ENCODE results near the gene AKR1A1.
"Not testable (repeated sequence)": the region's sequence is repeated elsewhere in the genome, so short reads cannot be mapped to it uniquely, and the experiment has no call there.

AKR1A1 gene

DNA sequence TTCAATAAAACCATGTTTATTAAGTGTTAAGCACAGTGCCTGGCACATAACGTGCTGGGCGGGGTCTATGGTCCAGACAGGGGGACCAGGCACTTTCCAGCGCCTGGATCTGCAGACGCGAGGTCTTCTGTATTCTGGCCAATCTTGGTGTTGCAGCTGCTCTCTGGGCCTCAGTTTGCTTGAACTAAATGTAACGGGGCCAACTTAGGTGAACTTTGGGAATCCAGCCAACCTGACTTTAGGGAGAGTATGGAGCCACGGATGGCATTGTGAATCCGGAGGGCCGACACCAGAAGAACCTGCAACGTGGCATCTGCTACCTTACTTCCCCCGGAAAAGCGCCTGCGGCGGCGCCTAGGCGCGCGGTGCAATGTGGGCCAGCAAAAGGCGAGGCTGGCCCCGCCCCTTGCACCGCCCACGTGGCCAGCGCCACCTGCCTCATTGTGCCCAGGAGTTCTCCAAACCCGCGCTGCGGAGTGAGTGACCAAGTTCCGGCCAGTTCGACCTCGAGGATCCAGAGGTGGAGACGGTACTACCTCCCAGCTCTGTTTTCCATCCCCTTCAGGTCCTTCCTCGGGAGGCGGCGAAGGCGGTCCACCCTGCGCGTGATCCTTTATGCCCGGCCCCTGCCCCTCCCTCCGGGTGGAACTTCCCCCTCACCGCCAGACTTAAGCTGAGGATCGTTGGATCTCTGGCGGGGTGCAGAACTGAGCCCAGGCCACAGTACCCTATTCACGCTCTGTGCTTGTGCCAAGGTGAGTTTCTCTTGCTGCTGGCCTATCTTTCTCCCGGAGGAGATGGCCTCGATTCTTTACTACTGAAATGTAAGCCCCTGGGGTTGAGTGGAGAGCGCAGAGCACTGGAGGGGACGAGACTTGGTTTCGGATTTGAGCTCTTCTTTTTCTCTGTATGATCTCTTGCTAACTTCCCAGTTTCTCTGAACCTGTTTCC lies at the start of gene AKR1A1:
TSS of gene AKR1A1 (plus strand) at position 426 of the 951 bp plus-strand sequence. CDS start 10,969 bp downstream, outside the sequence.
- peak; percentile 84 for DNase-seq

DNA sequence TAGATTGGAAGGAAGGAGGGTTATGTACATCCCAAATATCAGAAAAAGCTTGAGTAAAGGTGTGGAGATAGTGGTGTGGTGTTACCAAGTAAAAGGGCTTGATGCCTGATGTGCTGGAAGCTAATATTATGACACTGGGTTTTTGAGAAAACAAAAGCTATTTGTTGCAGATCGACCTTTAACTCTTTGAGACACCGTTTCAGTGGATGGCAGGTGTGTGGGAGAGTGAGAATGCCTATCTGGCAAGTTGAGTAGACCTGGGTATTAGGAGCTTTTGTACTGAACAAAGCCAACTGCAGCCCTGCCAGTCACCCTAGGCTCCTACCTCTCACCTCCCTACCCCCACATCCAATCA lies 49.1 kb upstream of the AKR1A1 start:
- DNase-seq: no peak

DNA sequence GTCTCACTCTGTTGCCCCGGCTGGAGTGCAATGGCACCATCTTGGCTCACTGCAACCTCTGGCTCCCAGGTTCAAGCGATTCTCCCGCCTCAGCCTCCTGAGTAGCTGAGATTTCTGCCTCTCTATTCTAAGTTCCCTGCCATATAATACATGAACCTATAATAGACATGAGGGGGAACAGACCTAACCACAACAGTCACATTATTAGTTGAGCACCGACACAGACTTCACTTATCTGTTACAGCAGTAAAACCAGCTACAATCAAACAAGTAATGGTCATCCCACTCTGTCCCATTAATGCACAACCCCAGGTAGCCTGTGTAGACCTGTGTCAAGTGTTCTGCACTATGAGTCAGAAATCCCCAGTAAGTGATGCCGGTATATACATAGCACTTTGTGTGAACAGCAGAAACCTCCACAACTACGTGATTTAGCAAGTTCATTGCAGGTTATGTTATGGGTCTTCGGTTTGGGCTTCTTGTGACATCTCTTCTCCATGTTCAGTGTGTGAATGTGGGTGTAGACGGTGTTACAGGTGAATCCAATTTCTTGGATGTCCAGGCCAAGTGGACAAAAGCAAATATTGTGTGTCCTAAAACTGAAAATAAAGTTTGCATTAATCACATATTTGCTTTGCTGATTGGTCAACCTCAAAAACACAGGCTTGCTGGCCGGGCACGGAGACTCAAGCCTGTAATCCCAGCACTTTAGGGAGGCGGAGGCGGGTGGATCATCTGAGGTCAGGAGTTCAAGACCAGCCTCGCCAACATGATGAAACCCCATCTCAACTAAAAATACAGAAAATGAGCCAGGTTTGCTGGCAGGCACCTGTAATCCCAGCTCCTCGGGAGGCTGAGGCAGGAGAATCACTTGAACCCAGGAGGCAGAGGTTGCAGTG lies 46.9 kb upstream of the AKR1A1 start:
- no peak for DNase-seq

DNA sequence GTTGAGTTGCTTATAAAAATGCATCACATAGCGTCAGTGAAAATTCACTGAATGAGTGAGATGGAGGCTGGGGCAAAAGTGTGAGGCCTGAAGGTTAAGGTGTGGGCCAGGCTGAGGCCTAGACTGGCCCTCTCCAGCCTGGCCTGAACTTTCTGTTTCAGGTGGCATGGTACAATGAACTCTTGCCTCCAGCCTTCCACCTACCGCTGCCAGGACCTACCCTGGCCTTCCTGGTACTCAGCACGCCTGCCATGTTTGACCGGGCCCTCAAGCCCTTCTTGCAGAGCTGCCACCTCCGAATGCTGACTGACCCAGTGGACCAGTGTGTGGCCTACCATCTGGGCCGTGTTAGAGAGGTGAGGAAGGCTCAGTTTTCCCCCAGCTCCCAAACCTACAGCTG lies 43.4 kb upstream of the AKR1A1 start:
- no peak for DNase-seq

DNA sequence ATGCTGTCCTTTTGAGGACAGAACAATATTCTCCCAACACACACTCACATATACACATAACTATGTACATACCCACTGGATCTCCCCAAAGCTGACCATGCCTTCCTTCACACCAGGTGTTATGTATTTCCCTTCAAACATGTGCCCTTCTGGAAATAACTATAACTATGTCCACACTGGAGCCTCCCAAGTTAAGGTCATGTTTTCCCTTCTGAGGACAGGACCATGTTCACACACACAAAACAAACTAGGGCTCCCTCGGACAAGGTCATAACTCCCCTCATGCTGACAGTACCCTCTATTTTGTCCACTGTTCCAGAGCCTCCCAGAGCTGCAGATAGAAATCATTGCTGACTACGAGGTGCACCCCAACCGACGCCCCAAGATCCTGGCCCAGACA lies 42.7 kb upstream of the AKR1A1 start:
- DNase-seq: no peak

DNA sequence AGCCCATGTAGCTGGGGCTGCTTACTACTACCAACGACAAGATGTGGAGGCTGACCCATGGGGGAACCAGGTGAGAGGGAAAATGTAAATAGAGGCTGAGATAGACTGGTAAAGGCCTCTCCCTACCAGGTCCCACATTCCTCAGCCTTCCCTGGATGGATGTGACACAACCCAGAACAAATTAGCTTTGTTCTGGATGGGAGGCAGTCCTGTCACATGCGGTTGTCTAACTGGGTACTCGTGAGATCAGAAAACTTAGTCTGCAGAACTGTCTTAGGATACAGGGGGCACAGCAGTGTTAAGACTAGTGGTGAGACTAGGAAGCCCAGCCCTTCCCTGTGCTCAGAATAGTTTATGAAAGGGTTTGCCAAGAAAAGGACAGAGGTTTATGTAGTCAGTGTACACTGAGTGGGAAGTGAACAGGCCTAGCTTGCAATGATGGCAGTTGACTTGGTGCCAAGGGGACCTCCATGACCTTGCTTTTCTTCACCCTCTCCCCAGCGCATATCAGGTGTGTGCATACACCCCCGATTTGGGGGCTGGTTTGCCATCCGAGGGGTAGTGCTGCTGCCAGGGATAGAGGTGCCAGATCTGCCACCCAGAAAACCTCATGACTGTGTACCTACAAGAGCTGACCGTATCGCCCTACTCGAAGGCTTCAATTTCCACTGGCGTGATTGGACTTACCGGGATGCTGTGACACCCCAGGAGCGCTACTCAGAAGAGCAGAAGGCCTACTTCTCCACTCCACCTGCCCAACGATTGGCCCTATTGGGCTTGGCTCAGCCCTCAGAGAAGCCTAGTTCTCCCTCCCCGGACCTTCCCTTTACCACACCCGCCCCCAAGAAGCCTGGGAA lies 42.1 kb upstream of the AKR1A1 start:
- no peak for DNase-seq

DNA sequence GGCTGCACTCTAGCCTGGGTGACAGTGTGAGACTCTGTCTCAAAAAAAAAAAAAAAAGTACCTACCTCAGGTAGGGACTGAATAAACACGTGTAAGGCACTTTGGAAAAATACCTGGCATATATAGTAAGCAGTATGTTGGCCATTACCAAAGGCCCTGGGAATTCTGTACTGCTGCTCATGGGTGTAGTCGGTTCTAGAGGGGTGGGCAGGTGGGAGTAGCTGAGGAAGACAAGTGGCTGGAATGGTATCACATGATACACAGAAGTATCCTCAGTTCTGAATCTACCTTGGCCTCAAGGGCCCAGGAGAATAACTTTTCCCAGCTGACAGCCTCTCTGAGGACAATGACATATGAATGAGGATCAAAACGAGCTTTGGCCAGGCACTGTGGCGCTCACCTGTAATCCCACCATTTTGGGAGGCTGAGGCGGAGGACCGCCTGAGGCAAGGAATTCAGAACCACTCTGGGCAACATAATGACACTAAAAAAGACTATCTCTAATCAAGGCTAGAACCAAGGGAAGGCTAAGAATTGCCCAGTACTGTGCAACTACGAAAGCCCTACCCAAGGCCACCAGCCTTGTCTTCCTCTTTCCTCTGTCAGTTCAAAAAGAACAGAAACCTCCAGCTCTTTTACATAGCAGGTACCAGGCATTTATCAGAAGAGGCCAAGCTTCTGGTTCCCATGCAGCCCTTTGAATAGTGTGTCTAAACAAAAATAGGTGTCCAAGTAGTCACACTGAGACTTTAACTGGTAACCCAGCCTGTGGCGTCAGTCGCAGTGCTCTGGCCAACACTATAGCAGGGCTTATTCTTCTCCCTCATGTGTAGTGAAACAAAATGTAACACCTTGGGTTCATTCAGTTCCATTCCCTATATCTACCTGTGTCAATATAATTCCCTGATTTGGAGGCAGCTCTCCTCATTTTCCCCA lies 40.3 kb upstream of the AKR1A1 start:
- no peak for DNase-seq

DNA sequence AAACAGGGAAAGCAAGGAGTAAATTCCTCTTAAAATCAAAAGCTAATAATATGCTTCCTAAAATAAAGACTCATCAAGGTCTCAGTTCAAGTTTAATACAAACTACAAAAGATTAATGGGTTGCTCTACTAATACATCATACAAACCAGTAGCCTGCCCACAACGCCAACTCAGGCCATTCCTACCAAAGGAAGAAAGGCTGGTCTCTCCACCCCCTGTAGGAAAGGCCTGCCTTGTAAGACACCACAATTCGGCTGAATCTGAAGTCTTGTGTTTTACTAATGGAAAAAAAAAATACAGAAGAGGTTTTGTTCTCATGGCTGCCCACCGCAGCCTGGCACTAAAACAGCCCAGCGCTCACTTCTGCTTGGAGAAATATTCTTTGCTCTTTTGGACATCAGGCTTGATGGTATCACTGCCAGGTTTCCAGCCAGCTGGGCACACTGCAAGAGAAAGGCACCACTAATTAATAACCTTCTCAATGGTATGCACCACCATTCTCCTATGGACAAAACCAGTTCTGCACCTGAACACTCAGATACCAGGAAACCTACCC lies 39.6 kb upstream of the AKR1A1 start:
- DNase-seq: no peak

DNA sequence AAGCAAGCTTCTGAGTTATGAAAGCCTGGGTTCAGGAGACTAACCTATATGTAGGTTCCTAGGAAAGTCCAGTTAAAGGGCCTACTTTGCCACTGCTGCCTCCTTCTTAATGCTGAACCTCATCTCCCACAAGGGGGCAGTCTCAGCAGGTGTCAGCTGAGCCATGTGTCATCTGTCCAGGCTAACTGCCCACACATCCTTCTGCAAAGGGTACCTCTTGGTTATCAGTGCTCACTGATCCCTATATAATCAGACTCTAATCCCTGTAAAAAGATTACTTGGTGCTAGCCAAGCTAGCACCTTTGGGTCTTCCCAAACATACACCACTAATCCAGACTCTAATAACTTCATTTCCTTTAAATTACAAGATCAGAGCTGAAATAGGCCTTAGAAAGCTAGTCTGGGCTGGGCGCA lies 38.0 kb upstream of the AKR1A1 start:
- DNase-seq: peak; percentile 18

DNA sequence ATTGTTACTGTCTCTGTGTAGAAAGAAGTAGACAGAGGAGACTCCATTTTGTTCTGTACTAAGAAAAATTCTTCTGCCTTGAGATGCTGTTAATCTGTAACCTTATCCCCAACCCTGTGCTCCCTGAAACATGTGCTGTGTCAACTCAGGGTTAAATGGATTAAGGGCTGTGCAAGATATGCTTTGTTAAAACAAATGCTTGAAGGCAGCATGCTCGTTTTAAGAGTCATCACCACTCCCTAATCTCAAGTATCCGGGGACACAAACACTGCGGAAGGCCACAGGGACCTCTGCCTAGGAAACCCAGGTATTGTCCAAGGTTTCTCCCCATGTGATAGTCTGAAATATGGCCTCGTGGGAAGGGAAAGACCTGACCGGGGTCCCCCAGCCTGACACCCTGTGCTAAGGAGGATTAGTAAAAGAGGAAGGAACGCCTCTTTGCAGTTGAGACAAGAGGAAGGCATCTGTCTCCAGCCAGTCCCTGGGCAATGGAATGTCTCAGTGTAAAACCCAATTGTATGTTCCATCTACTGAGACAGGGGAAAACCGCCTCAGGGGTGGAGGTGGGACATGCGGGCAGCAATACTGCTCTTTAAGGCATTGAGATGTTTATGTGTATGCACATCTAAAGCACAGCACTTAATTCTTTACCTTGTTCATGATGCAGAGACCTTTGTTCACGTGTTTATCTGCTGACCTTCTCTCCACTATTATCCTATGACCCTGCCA lies 36.9 kb upstream of the AKR1A1 start:
- DNase-seq: not testable (repeated sequence)

DNA sequence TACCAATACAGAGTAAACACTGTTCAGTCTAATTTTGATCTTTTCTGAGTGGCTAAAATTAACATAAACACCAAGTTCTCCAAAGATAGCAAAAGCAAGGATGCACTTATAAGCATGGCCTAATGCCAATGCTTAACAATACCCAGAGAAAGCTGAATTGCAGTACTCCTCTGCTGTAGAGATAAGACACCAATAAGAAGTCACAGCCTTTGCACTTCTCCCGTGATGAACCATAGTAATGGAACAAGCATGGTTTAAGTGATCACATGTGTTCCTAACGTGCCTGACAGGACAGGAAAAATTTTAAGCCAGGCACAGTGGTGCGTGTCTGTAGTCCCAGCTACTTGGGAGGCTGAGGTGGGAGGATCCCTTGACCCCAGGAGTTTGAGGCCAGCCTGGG lies 34.6 kb upstream of the AKR1A1 start:
- DNase-seq: no peak

DNA sequence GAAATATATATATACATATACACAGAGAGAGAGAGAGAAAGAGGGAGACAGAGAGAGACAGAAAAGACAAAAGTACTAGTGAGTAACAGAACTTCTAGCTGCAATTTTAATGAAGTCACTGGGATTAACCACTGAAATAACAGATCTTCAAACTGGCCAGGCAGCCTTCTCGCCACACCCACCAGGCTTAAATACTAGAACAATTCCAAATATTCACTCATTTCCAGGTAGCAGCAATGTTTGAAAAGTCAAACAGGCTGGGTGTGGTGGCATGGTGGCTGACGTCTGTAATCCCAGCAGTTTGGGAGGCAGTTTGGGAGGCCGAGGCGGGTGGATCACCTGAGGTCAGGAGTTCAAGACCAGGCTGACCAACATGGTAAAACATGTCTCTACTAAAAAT lies 34.2 kb upstream of the AKR1A1 start:
- no peak for DNase-seq

DNA sequence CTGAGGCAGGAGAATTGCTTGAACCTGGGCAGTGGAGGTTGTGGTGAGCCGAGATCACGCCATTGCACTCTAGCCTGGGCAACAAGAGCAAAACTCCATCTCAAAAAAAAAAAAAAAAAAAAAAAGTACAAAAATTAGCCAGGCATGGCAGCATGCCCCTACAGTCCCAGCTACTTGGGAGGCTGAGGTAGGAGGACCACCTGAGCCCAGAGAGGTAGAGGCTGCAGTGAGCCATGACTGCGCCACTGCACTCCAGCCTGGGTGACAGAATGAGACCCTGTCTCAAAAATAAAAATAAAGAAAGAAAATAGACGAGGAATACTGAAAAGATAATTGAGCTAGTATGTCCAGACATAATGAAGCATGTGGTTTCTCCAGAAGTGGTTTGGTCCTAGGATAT lies 32.3 kb upstream of the AKR1A1 start:
- DNase-seq: not testable (repeated sequence)

DNA sequence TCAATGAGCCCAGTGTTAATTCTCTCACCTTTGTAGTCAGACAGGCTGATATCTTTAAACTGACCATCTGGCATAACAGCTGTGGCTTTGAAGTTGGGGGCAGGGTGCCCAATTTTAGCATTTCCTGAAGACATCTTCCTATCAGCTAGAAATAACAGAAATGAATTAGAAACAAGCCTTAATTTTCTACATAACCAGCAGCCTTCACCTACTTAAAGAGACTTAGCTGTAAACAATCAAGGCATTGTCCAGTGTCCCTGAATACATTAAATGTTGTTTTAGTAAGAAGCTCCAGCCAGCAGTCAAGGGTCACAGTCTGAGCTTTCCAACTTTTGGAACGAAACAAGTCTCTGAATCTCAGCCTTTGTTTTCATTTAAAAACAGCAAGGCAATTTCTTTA lies 31.7 kb upstream of the AKR1A1 start:
- no peak for DNase-seq

DNA sequence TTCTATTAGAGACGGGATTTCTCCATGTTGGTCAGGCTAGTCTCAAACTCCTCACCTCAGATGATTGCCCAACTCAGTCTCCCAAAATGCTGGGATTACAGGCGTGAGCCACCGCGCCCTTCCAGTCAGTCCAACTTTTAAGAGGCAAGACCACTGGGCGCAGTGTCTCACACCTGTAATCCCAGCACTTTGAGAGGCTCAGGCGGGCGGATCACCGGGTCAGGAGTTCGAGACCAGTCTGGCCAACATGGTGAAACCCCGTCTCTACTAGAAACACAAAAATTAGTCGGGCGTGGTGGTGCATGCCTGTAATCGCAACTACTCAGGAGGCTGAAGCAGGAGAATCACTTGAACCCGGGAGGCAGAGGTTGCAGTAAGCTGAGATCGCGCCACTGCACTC lies 30.9 kb upstream of the AKR1A1 start:
- DNase-seq: not testable (repeated sequence)

DNA sequence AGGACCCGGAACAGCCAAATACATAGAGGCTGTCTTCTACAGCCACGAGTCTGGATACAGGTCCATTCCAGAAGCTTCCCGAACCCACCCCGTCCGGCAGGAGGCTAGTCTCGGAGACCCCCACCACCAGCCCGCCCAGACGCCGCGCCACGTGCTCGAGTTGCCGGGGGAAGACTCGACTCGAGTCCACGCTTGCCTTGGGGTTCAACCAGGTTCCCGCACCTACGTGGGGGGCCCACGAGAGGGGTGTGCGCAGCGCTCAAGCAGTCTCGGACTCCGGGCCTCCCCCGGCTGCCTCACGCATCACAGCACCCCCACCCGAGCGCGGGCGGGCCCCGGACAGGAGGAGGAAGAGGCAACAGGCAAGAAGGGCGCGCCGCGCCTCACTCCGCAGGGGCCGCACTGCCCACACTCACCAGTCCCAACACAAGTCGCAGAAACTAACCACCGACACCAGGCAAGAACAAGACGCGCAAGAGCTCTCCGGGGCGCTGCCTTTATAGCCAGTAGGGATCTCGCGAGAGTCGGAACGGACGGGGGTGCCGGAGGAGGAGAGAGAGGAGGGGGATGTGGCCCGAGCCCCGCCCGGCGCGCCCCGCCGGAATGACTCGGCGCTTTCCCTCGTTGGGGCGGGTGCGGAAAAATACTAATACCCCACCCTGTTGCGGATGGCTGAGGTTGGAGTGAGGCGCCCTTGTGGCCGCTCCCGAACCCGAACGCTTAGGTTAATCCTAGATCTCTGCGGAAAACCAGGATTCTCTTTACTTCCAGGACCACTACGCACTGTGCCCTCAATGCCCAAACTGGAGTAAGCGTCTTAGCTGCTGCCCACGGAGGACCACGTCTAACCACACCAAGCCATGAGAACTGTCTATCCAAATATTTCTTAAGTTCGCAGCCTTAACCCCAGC lies 29.0 kb upstream of the AKR1A1 start, which contains the start of gene PRDX1:
TSS of gene PRDX1 (minus strand) at position 472 of the 911 bp plus-strand sequence. CDS start 2,841 bp downstream, outside the sequence.
- peak; percentile 53 for DNase-seq

DNA sequence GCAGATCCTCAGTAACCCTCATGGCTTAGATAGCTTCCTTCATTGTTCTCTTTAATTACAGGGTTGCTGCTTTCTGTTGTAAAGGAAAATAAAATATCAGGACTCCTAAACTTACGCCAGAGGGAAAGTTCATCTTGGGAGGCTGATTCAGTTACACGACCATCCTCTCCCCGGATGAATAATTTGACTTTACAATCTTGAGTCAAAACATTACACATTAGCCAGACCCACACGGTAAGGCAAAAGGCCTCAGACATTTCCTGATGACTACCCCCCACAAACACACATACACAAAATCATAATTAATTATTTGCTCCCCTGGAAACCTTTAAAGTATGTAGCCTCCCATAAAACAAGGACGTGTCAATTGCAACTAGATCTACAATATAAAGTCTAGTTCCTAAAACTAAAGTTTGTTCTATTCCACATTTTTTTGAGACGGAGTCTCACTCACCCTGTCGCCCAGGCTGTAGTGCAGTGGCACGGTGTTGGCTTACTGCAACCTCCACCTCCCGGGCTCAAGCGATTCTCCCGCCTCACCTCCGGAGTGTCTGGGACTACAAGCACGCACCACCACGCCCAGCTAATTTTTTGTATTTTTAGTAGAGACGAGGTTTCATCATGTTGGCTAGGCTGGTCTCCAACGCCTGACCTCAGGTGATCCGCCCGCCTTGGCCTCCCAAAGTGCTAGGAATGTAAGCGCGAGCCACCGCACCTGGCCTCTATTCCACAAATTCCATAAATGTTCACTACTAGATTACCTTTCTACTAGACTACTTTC lies 28.1 kb upstream of the AKR1A1 start:
- no peak for DNase-seq

DNA sequence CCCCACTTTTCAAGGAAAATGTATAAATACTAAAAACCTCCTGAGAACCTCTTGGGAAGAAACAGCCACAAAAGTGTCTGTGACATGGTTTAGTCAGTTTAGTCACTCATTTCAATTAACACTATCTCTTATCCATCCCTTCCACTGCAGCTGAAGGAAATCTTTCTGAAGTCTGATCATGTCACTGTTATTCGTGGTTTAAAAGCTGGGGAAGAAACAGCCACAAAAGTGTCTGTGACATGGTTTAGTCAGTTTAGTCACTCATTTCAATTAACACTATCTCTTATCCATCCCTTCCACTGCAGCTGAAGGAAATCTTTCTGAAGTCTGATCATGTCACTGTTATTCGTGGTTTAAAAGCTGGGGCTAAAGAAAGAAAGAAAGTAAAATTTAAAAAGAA lies 27.1 kb upstream of the AKR1A1 start:
- not testable (repeated sequence) for DNase-seq
